ENCODE measurements around the gene GRK5.

GRCh38 chr10:119191881-119192280 lies 15.5 kb upstream of the GRK5 start:
- TF ChIP-seq CTCF (IDR thresholded peaks at IDR 0.05; ENCODE audit: low read length) (no peak), EZH2phosphoT487 (IDR thresholded peaks at IDR 0.05; ENCODE audit: low read length) (no peak), EZH2 (optimal IDR thresholded peaks at IDR 0.05; ENCODE audit: low read depth, low read length) (no peak)

All from MM.1S (cell line).